Ectodermal cell (in vitro differentiated cells): ENCODE data around the gene GBGT1.

ENCODE experiments used
- H3K27ac ChIP-seq: 2 replicates; pipeline ENCODE4 v1.7.0; 2013; ENCODE audit warnings: mild to moderate bottlenecking, low read depth, low read length; ENCODE audit not compliant: insufficient read depth, poor library complexity, severe bottlenecking
- H3K27me3 ChIP-seq: 2 replicates; pipeline ENCODE4 v1.7.0; 2013; ENCODE audit warnings: mild to moderate bottlenecking, low read length; ENCODE audit not compliant: insufficient read depth, control insufficient read depth, poor library complexity, severe bottlenecking
- H3K36me3 ChIP-seq: one replicate; pipeline ENCODE4 v1.7.0; 2013; ENCODE audit warnings: low read length; ENCODE audit not compliant: control insufficient read depth, insufficient read depth
- H3K4me1 ChIP-seq: one replicate; pipeline ENCODE4 v1.7.0; 2013; ENCODE audit warnings: low read length; ENCODE audit not compliant: control insufficient read depth, insufficient read depth
- H3K4me3 ChIP-seq: 2 replicates; pipeline ENCODE4 v1.7.0; 2013; ENCODE audit warnings: low read depth, low read length, control low read depth; ENCODE audit not compliant: insufficient read depth
- H3K9me3 ChIP-seq: 2 replicates; pipeline ENCODE4 v1.7.0; 2013; ENCODE audit warnings: mild to moderate bottlenecking, low read length, moderate library complexity; ENCODE audit not compliant: control insufficient read depth
- WGBS, 2 experiments: methylation state at CpG; one replicate each; pipeline ENCODE4 v1.1.7; 2013; ENCODE audit warnings: missing lambda C conversion rate in 2 of 2; 5-methylcytosine and 5-hydroxymethylcytosine counted together

GBGT1 gene

DNA sequence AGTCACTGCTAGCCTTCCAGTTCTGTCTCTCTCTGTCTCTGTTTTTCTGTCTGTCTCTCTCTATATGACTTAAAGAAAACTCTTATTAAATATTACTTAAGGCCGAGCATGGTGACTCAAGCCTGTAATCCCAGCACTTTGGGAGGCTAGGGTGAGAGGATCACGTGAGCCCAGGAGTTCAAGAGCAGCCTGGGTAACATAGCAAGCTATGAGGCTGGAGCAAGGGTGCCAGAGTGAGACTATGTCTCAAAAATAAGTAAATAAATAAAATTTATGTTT, 1.7 kb upstream of the GBGT1 start:
- no peaks in the 10 kb centered on the region for H3K9me3 ChIP-seq
- peaks cover 34% of the 10 kb centered on the region for H3K27me3 ChIP-seq
- WGBS, 2 experiments = 90 to 96% methylated on average over 2 of the region's 2 CpGs
- no peaks in the 10 kb centered on the region for H3K36me3 ChIP-seq
- no peak overlapping the region for H3K4me3 ChIP-seq
- peaks cover 5% of the 10 kb centered on the region for H3K4me1 ChIP-seq
- no peak overlapping the region for H3K27ac ChIP-seq

DNA sequence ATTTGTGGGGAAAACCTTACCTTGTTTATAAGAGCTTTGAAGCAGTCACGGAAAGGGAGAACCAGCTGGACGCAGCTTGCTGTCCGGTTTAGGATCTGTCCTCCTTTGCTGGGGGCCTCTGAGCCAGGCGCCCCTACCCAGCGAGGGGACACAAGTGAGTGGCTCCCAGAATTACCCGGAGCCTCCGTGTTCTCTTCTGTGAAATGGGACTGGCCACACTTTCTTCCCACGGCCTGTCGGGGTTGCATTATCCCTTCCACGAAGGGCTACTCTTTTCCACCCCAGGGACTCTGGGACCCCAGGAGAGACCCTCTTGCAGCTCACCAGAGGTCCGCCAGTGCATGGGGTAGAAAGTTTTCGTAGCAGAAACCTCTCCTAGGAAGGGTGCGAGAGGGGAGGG, 477 bp upstream of the GBGT1 start:
- Histone ChIP-seq H3K4me1 (peaks cover 5% of the 10 kb centered on the region), H3K27me3 (peaks cover 34% of the 10 kb centered on the region), H3K36me3 (no peaks in the 10 kb centered on the region), H3K4me3 (peak overlapping the region; percentile 47), H3K27ac (no peak overlapping the region), H3K9me3 (no peaks in the 10 kb centered on the region)
- WGBS, 2 experiments = 83 to 84% methylated on average over 13 of the region's 13 CpGs

DNA sequence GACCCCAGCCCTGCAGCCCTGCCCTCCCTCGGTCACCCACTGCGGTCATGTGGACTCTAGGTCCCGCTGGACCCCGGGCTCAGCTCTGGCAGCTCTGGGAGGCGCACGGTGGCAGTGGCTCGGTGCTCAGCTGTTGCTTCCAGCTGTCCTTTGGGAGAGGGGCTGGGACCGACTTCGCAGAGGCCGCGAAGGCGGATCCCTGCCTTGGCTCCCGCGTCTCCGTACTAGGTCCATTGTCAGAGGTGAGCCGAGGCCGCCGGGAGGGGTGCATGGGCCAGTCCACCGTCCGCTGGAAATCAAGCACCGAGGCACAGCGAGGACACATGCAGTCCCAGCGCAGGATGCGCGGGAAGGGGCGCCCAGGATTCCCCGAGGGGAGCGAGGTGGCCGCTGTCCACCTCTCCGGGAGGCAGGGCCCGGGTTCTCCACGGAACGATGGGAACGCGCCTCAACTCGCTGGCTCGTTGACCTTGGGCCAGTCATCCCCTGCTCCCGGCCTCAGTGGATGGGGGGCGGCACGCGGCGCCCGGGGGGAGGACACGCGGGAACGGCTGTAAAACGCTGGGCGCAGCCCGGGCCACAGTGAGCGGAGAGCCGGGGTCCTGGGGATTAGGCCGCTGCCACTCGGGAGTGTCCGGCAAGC, 732 bp downstream of the GBGT1 start:
- H3K27ac ChIP-seq = no peak overlapping the region
- no peaks in the 10 kb centered on the region for H3K9me3 ChIP-seq
- peak overlapping the region; percentile 47 for H3K4me3 ChIP-seq
- 57 to 59% methylated on average over 54 of the region's 54 CpGs for WGBS, 2 experiments
- peaks cover 34% of the 10 kb centered on the region for H3K27me3 ChIP-seq
- no peaks in the 10 kb centered on the region for H3K36me3 ChIP-seq
- H3K4me1 ChIP-seq = peaks cover 5% of the 10 kb centered on the region

DNA sequence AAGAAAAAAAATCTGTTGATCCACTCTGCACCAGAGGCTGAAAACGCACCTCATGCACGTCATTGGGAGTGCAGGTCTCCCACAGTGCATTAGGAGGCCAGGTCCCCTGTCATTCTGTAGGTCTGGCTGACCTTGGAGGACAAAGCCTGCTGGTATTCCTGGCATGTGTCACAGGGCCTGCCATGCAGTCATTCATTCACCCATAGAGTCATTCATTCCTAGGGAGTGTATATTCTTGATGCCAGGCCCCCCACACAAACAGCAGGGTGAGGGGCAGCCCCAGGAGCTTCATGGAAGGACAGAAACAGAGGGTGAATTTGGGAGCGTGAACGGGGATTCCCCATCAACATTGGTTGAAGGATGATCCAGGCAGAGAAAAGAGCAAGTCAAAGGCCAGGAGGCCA, 2.2 kb downstream of the GBGT1 start:
- Histone ChIP-seq H3K9me3 (no peaks in the 10 kb centered on the region), H3K4me3 (no peak overlapping the region), H3K27ac (no peak overlapping the region), H3K27me3 (peaks cover 34% of the 10 kb centered on the region), H3K36me3 (no peaks in the 10 kb centered on the region), H3K4me1 (peaks cover 5% of the 10 kb centered on the region)
- WGBS, 2 experiments = 85 to 89% methylated on average over 4 of the region's 4 CpGs

DNA sequence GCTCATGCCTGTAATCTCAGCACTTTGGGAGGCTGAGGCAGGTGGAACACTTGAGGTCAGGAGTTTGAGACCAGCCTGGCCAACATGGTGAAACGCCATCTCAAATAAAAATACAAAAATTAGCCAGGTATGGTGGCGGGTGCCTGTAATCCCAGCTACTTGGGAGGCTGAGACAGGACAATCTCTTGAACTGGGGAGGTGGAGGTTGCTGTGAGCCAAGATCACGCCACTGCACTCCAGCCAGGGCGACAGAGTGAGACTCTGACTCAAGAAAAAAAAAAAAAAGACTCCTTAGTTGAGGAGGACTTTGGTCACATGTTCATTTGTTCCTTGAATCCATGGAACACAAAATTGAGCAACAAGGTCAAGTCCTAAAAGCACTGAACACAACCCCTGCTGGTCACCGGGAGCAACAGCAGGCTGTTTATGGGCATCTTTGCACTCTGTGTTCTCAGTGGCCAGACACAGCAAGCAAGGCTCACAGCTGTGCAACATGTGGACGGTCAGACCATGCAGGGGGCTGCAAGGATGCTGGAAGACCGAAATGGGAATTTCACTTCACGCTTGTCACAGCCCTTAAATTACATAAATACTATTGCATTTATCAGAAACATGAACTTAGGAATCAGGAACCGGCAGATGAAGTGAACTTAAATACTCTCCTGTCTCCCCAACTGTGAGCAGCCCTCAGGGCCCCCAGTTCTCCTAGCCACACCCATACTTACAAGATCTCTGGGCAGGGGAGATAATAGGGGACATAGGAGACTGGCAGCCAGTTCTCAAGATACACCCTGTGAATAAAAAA, 2.8 kb downstream of the GBGT1 start:
- no peaks in the 10 kb centered on the region for H3K36me3 ChIP-seq
- H3K27me3 ChIP-seq = peaks cover 34% of the 10 kb centered on the region
- H3K9me3 ChIP-seq = no peaks in the 10 kb centered on the region
- WGBS, 2 experiments = 82 to 83% methylated on average over 9 of the region's 9 CpGs
- H3K4me1 ChIP-seq = peaks cover 5% of the 10 kb centered on the region
- no peak overlapping the region for H3K27ac ChIP-seq
- H3K4me3 ChIP-seq = no peak overlapping the region

DNA sequence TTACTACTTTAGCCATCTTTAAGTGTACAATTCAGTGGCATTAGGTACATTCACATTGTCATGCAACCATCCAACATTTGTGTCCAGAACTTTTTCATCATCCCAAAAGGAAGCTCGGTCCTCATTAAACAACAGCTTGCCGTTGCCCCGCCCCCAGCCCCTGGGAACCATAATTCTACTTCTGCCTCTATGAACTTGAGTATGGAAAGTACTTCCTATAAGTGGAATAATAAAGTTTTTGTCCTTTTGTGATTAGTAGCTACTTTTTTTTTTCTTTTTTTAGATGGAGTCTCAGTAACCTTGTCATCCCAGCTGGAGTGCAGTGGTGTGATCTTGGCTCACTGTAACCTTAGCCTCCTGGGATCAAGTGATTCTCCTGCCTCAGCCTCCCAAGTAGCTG, 5.0 kb downstream of the GBGT1 start:
- no peaks in the 10 kb centered on the region for H3K9me3 ChIP-seq
- peaks cover 5% of the 10 kb centered on the region for H3K4me1 ChIP-seq
- 79 to 88% methylated on average over 3 of the region's 3 CpGs for WGBS, 2 experiments
- H3K27me3 ChIP-seq = peaks cover 24% of the 10 kb centered on the region
- H3K36me3 ChIP-seq = no peaks in the 10 kb centered on the region
- H3K4me3 ChIP-seq = no peak overlapping the region
- H3K27ac ChIP-seq = no peak overlapping the region

DNA sequence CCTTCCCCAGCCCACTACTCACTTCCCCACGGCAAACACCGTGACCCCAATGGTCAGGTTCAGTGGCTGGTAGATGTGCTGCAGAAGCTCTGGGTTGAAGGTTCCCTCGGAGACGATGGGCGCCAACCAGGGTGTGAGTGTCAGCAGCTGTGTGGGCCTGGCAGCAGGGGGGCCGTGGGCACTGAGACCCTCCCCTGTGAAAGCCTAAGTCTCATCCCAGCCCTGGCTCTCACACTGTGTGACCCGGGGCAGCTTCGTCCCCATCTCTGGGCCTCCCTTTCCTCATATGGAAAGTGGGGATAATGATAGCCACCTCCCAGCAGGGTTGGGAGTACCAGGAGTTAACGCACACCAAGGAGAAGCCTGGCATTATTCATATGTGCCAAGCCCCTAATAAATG, 8.6 kb downstream of the GBGT1 start:
- Histone ChIP-seq H3K27ac (no peak overlapping the region), H3K36me3 (no peaks in the 10 kb centered on the region), H3K9me3 (no peaks in the 10 kb centered on the region), H3K27me3 (no peaks in the 10 kb centered on the region), H3K4me1 (no peaks in the 10 kb centered on the region), H3K4me3 (no peak overlapping the region)
- 94% methylated on average over 9 of the region's 9 CpGs for WGBS, 2 experiments

DNA sequence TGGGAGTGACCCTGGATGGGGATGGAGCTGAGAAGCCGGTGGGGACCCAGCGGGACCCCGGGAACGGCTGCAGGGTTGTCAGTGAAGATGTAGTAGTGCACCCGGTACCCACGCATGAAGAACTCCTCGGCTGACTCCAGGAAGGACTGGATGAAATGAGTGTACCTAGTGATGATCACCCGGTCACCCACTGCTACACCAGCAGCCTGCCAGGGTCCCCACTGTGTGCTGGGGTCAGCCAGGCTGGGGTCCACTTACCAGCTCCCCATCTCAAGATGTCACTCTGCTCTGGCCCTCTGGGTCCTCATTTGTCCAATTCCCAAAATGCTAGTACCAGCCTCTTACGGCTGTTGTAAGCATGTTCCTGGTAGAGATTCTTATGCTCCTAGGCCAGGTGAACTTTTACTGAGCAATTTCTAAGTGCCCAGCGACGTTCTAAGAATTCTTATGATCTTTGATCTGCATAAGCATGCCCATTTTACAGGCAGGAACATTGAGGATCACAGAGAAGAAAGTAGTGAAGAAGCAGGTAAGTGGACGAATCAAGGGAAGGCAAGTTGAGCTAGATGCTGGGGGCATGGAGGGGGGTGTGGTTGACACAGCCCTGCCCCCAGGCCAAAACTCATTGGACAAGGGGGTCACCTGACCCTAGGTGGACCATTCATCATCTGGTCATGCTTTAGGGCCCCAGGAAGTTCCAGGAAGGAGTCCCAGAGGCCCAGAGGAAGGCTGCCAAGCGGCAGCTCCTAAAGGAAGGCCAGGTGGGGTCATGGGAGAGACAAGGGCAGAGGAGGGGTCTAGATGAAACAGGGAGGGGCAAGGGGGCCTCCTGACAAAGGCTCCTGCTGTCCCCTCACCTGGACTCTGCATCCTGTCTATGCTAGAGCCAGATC, 9.4 kb downstream of the GBGT1 start:
- H3K4me3 ChIP-seq = no peak overlapping the region
- H3K27ac ChIP-seq = no peak overlapping the region
- H3K4me1 ChIP-seq = no peaks in the 10 kb centered on the region
- no peaks in the 10 kb centered on the region for H3K9me3 ChIP-seq
- no peaks in the 10 kb centered on the region for H3K36me3 ChIP-seq
- 92 to 93% methylated on average over 13 of the region's 13 CpGs for WGBS, 2 experiments
- H3K27me3 ChIP-seq = no peaks in the 10 kb centered on the region

DNA sequence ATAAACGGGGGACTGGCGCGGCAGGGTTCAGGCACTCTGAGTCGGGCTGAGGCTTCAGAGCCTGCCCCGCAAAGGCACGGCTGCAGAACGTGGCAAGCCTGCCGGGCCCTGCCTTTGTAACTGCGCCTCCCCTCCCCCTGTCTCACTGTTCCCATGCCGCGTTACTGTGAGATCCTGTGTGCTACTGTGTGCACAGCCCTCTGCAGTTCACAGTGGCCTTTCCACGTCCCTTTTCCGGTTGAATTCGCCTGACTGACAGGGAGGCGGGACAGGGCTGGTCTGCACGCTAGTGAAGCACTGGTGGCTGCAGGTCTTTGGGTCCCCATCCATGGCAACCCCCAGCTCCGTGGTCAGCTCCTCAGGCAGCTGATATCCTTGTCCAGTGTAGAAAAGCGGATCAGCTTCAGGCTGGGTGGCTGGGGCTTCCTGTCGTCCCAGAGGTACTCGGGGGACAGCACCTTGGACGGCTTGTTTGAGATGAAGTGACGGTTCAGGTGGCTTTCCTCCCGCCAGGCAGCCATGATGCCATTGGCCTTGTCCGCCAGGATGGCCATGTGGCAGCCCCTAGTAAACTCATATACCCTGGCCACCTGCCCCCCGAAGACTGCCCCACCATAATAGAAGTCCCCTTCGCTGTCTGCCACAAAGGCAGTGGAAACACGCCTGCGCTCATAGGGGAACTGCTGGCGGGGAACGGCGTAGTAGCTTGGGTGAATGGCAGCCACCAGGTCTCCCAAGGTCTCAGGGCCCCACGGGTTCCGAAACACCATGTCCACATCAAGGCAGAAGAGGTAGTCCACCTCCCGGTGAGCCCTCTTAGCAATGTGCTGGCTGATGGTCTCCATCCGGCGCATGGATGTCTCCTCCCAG, 10.3 kb downstream of the GBGT1 start:
- no peak overlapping the region for H3K27ac ChIP-seq
- no peaks in the 10 kb centered on the region for H3K9me3 ChIP-seq
- H3K36me3 ChIP-seq = no peaks in the 10 kb centered on the region
- no peak overlapping the region for H3K4me3 ChIP-seq
- WGBS, 2 experiments = 87 to 88% methylated on average over 36 of the region's 36 CpGs
- no peaks in the 10 kb centered on the region for H3K27me3 ChIP-seq
- H3K4me1 ChIP-seq = peaks cover under 1% of the 10 kb centered on the region
